OCI-LY3 (cell line): ENCODE measurements around the gene ARHGEF4.

Source experiments
- H2AFZ ChIP-seq: fragments of 200-600, 300-600 bp; shearing (Covaris generic); 2 replicates; pipeline ENCODE4 v1.6.0; 2014; ENCODE audit warnings: antibody characterized with exemption, low read depth, low read length
- H3K27ac ChIP-seq: fragments of 200-600, 300-600 bp; sonication (generic); 2 replicates; pipeline ENCODE4 v1.5.1; 2014; ENCODE audit warnings: mild to moderate bottlenecking, low read length, moderate library complexity, mixed read lengths
- H3K27me3 ChIP-seq: fragments of 200-600, 300-600 bp; sonication (generic); 2 replicates; pipeline ENCODE4 v1.6.1; 2014; ENCODE audit warnings: low read depth, low read length, mixed read lengths
- H3K36me3 ChIP-seq: fragments of 200-600, 300-600 bp; sonication (generic); replicated peaks from 2 replicates; pipeline ENCODE3; 2014; ENCODE audit warnings: low read depth, low read length, mixed read lengths
- H3K4me1 ChIP-seq: fragments of 300-600, 200-600 bp; sonication (generic); 2 replicates; pipeline ENCODE4 v1.6.1; 2014; ENCODE audit warnings: low read length, mixed read lengths
- H3K4me2 ChIP-seq: fragments of 200-600, 300-600 bp; sonication (generic); 2 replicates; pipeline ENCODE4 v1.6.1; 2014; ENCODE audit warnings: low read length, mixed read lengths
- H3K4me3 ChIP-seq: fragments of 300-600, 200-600 bp; sonication (generic); 2 replicates; pipeline ENCODE4 v1.5.1; 2014; ENCODE audit warnings: antibody characterized with exemption, mild to moderate bottlenecking, low read length, moderate library complexity
- H3K79me2 ChIP-seq: fragments of 300-600, 200-600 bp; shearing (Covaris generic); 2 replicates; pipeline ENCODE4 v1.6.1; 2014; ENCODE audit warnings: mild to moderate bottlenecking, low read length, mixed read lengths
- H3K9ac ChIP-seq: fragments of 300-600, 200-600 bp; shearing (Covaris generic); 2 replicates; pipeline ENCODE4 v1.6.0; 2014; ENCODE audit warnings: mild to moderate bottlenecking, low read length, moderate library complexity
- H3K9me3 ChIP-seq: fragments of 200-600, 300-600 bp; shearing (Covaris generic); 2 replicates; pipeline ENCODE4 v1.6.1; 2014; ENCODE audit warnings: low read length, mixed read lengths; ENCODE audit not compliant: insufficient read depth
- H4K20me1 ChIP-seq: fragments of 200-600, 300-600 bp; sonication (generic); 2 replicates; pipeline ENCODE4 v1.6.1; 2016; ENCODE audit warnings: low read length, mixed read lengths; ENCODE audit not compliant: insufficient read depth
- EZH2phosphoT487 ChIP-seq: fragments of 200-600 bp; shearing (Covaris generic); IDR thresholded peaks from 2 replicates; pipeline ENCODE4 v1.6.1; 2018; ENCODE audit warnings: antibody characterized with exemption, mixed run types, low read depth
- TF ChIP-seq, protein P1 (sequence below): fragments of 200-600, 300-600 bp; sonication (generic); IDR thresholded peaks from 2 replicates; pipeline ENCODE4 v1.5.1; 2014; ENCODE audit warnings: antibody characterized with exemption, low read length, low read depth

The ARHGEF4 gene

DNA sequence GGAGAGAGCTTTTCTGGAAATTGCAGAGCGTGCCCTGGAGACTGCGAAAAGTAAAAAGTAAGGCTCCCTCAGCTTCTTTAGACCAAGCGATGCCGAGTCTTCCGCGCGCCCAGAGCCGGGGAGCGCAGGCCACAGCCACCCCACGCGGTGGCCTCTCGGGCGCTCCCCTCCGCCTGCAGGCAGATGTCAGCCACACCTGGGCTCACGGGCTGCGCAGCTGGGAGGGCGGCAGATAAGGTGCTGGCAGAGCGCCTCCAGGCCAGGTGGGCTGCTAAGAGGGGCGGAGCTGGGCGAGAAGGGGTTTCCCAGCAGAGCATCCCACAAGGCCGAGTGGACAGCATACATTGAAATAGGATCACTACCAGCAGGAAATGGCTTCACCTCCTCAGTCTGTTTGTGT lies 81.7 kb downstream of the ARHGEF4 start:
- H3K27me3 ChIP-seq: no peaks in the 10 kb centered on the region
- TF ChIP-seq, protein P1, sequence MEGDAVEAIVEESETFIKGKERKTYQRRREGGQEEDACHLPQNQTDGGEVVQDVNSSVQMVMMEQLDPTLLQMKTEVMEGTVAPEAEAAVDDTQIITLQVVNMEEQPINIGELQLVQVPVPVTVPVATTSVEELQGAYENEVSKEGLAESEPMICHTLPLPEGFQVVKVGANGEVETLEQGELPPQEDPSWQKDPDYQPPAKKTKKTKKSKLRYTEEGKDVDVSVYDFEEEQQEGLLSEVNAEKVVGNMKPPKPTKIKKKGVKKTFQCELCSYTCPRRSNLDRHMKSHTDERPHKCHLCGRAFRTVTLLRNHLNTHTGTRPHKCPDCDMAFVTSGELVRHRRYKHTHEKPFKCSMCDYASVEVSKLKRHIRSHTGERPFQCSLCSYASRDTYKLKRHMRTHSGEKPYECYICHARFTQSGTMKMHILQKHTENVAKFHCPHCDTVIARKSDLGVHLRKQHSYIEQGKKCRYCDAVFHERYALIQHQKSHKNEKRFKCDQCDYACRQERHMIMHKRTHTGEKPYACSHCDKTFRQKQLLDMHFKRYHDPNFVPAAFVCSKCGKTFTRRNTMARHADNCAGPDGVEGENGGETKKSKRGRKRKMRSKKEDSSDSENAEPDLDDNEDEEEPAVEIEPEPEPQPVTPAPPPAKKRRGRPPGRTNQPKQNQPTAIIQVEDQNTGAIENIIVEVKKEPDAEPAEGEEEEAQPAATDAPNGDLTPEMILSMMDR: no peak
- TF ChIP-seq EZH2phosphoT487: no peak
- no peaks in the 10 kb centered on the region for H3K9me3 ChIP-seq
- H3K9ac ChIP-seq: no peak overlapping the region
- H3K79me2 ChIP-seq: no peaks in the 10 kb centered on the region
- no peak overlapping the region for H3K27ac ChIP-seq
- H3K36me3 ChIP-seq: no peaks in the 10 kb centered on the region
- no peak overlapping the region for H3K4me3 ChIP-seq
- H3K4me1 ChIP-seq: no peaks in the 10 kb centered on the region
- no peaks in the 10 kb centered on the region for H4K20me1 ChIP-seq
- no peak overlapping the region for H3K4me2 ChIP-seq
- H2AFZ ChIP-seq: no peak overlapping the region

- TF ChIP-seq, protein P1: peak; percentile 94
- TF ChIP-seq EZH2phosphoT487: no peak
- H3K9me3 ChIP-seq: no peaks in the 10 kb centered on the region
- H3K4me3 ChIP-seq: no peak overlapping the region
Measured at GRCh38 chr2:130920415-130921163, 83.9 kb downstream of the ARHGEF4 start.

DNA sequence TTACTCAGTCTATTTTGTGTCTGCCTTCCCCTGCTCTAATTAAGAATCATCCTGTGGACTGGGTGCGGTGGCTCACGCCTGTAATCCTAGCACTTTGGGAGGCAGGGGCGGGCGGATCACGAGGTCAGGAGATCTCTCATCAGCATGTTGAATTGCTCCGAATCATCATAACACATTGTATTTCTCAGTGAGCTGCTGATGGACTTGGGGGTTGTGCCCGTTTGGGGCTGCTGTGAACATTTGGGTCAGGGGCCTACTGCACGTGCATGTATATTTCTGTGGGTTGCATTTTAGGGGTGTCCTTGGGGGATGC lies 84.4 kb downstream of the ARHGEF4 start:
- Histone ChIP-seq H3K9ac (no peak overlapping the region), H3K27ac (no peak overlapping the region), H2AFZ (no peak overlapping the region)

More at GRCh38 chr2:130920415-130921163, 83.9 kb downstream of the ARHGEF4 start:
- no peak overlapping the region for H3K9ac ChIP-seq
- H3K4me1 ChIP-seq: no peaks in the 10 kb centered on the region
- H3K27me3 ChIP-seq: no peaks in the 10 kb centered on the region
- H3K27ac ChIP-seq: no peak overlapping the region
- H4K20me1 ChIP-seq: no peaks in the 10 kb centered on the region
- no peak overlapping the region for H3K4me2 ChIP-seq
- no peaks in the 10 kb centered on the region for H3K79me2 ChIP-seq
- no peak overlapping the region for H2AFZ ChIP-seq
- no peaks in the 10 kb centered on the region for H3K36me3 ChIP-seq

GRCh38 chr2:130922417-130922816 lies 85.7 kb downstream of the ARHGEF4 start:
- H3K27ac ChIP-seq: no peak overlapping the region
- H2AFZ ChIP-seq: no peak overlapping the region
- TF ChIP-seq, protein P1: no peak
- no peaks in the 10 kb centered on the region for H4K20me1 ChIP-seq
- H3K9ac ChIP-seq: no peak overlapping the region
- H3K4me2 ChIP-seq: no peak overlapping the region
- H3K4me3 ChIP-seq: no peak overlapping the region
- H3K9me3 ChIP-seq: no peaks in the 10 kb centered on the region
- 0 out of 2 replicates have a peak, but pooled peaks cover 4% of the 10 kb centered on the region for H3K27me3 ChIP-seq
- H3K36me3 ChIP-seq: no peaks in the 10 kb centered on the region
- no peaks in the 10 kb centered on the region for H3K4me1 ChIP-seq
- no peaks in the 10 kb centered on the region for H3K79me2 ChIP-seq

More for the DNA sequence above, 84.4 kb downstream of the ARHGEF4 start:
- no peak overlapping the region for H3K4me2 ChIP-seq
- TF ChIP-seq, protein P1: no peak
- no peak for TF ChIP-seq EZH2phosphoT487
- H3K4me3 ChIP-seq: no peak overlapping the region
- no peaks in the 10 kb centered on the region for H3K79me2 ChIP-seq
- no peaks in the 10 kb centered on the region for H3K4me1 ChIP-seq
- no peaks in the 10 kb centered on the region for H3K36me3 ChIP-seq
- no peaks in the 10 kb centered on the region for H3K27me3 ChIP-seq
- H3K9me3 ChIP-seq: no peaks in the 10 kb centered on the region
- H4K20me1 ChIP-seq: no peaks in the 10 kb centered on the region
